HG02981 (cell line): ENCODE measurements around the gene NXN.
"Not testable (repeated sequence)": the region's sequence is repeated elsewhere in the genome, so short reads cannot be mapped to it uniquely, and the experiment has no call there.

Experiments
- ATAC-seq: cut with Tn5 transposase; IDR thresholded peaks from one replicate; pipeline ENCODE4 v1.9.1; 2021; ENCODE audit warnings: mild to moderate bottlenecking, moderate library complexity; ENCODE audit not compliant: unreplicated experiment

The NXN gene

GRCh38 chr17:980406-981291, 1.1 kb upstream of the NXN start:
- ATAC-seq = peak; percentile 45

- ATAC-seq = no peak
Observed at GRCh38 chr17:979212-979538, 401 bp downstream of the NXN start.

GRCh38 chr17:978103-979093, 1.2 kb downstream of the NXN start:
- no peak for ATAC-seq

- ATAC-seq = no peak
Observed at GRCh38 chr17:977166-977565, 2.4 kb downstream of the NXN start.

- no peak for ATAC-seq
Observed at GRCh38 chr17:976312-976711, 3.3 kb downstream of the NXN start.

GRCh38 chr17:975371-975915, 4.1 kb downstream of the NXN start:
- ATAC-seq = no peak

GRCh38 chr17:974778-975177, 4.8 kb downstream of the NXN start:
- not testable (repeated sequence) for ATAC-seq

GRCh38 chr17:973053-973452, 6.5 kb downstream of the NXN start:
- ATAC-seq = no peak

GRCh38 chr17:971861-972260, 7.7 kb downstream of the NXN start:
- not testable (repeated sequence) for ATAC-seq

GRCh38 chr17:970364-970763, 9.2 kb downstream of the NXN start:
- no peak for ATAC-seq

GRCh38 chr17:969811-970355, 9.7 kb downstream of the NXN start:
- ATAC-seq = no peak

- ATAC-seq = no peak
Observed at GRCh38 chr17:968812-969730, 10.5 kb downstream of the NXN start.

GRCh38 chr17:967122-967521, 12.5 kb downstream of the NXN start:
- ATAC-seq = no peak

- no peak for ATAC-seq
Observed at GRCh38 chr17:965311-965989, 14.1 kb downstream of the NXN start.

GRCh38 chr17:964876-965275, 14.7 kb downstream of the NXN start:
- ATAC-seq = no peak

GRCh38 chr17:962670-963069, 16.9 kb downstream of the NXN start:
- ATAC-seq = no peak

- no peak for ATAC-seq
Observed at GRCh38 chr17:962166-962565, 17.4 kb downstream of the NXN start.

GRCh38 chr17:958712-959451, 20.7 kb downstream of the NXN start:
- no peak for ATAC-seq

- ATAC-seq = no peak
Observed at GRCh38 chr17:957856-958421, 21.6 kb downstream of the NXN start.
